OCI-M2 (cell line): ENCODE results near the gene PRDM5.
"Not testable (repeated sequence)": the region's sequence is repeated elsewhere in the genome, so short reads cannot be mapped to it uniquely, and the experiment has no call there.

Source experiments
- DNase-seq: peaks from one replicate; lab custom pipeline; 2025; ENCODE audit not compliant: unreplicated experiment; lab: John Stamatoyannopoulos, UW

Gene PRDM5

GRCh38 chr4:120659616-120660170 lies 262.8 kb downstream of the PRDM5 start:
- DNase-seq, result no peak

GRCh38 chr4:120658772-120659171 lies 263.8 kb downstream of the PRDM5 start:
- DNase-seq, result no peak

DNA sequence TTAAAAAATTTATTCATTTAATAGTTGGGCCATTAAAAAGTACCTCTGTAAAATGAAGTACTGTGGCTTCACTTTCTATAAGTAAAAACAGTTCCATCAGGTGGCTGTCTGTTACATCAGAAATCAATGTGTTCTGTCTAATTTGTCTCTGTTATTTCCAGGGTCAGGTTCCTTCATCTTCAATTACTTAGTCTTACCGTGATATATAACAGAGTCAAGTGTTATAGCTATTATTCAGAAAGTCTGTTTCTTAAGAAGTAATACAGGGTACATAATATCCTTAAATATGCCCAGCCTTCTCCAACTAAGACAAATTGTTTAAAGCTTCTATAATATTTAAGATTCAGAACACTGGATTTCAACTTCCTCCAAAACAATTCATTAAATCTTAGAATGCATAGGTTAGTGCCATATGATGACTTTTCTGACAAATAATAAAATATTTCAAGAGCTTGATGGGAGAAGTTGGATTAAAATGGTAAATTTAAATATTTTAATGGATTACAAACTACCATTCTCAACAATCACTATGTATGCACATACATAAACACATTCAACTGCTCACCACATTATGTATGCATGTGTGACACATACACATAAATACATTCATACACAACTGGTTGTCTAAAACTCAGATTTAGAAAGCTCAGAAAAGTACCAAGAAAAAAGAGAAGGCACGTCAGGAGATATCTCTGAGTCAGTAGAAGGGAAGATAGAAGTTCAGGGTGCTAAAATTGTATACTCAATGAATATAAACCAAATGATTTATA lies 268.5 kb downstream of the PRDM5 start:
- no peak for DNase-seq

- not testable (repeated sequence) for DNase-seq
These were observed 274.2 kb downstream of the PRDM5 start for GRCh38 chr4:120648336-120648735.
